ENCODE results near the gene TOPAZ1.

TOPAZ1 gene

DNA sequence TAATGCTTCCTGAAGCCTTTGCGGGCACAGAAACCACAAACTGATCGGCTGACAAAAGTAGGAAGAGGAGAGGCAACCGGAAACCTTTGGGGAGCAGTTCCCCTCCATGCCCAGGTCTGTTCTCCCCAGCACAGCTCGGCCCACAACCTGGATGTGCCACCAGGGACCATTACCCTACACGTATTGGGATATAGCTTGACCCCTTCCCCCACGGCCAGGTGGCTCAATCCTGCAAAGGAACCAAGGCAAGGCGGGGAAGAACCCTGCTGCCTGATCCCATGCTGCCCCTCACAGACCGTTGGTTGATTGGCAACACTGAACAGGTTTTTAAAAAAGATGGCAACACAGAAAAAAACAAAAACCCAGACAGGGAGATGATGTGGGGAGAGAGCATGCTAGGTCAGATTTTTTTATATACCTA, 77.2 kb downstream of the TOPAZ1 start:
- TF ChIP-seq, protein P1, sequence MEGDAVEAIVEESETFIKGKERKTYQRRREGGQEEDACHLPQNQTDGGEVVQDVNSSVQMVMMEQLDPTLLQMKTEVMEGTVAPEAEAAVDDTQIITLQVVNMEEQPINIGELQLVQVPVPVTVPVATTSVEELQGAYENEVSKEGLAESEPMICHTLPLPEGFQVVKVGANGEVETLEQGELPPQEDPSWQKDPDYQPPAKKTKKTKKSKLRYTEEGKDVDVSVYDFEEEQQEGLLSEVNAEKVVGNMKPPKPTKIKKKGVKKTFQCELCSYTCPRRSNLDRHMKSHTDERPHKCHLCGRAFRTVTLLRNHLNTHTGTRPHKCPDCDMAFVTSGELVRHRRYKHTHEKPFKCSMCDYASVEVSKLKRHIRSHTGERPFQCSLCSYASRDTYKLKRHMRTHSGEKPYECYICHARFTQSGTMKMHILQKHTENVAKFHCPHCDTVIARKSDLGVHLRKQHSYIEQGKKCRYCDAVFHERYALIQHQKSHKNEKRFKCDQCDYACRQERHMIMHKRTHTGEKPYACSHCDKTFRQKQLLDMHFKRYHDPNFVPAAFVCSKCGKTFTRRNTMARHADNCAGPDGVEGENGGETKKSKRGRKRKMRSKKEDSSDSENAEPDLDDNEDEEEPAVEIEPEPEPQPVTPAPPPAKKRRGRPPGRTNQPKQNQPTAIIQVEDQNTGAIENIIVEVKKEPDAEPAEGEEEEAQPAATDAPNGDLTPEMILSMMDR (IDR thresholded peaks at IDR 0.05; ENCODE audit: low read depth, low read length) = no peak
- DNase-seq (ENCODE audit: low read depth, low spot score) = no peak
- no peak overlapping the region for H3K4me3 ChIP-seq (ENCODE audit: low read depth, low read length)
- in situ Hi-C loops (cut with HindIII; ENCODE audit: low sequenced_read_pairs) = no loop called here

DNA sequence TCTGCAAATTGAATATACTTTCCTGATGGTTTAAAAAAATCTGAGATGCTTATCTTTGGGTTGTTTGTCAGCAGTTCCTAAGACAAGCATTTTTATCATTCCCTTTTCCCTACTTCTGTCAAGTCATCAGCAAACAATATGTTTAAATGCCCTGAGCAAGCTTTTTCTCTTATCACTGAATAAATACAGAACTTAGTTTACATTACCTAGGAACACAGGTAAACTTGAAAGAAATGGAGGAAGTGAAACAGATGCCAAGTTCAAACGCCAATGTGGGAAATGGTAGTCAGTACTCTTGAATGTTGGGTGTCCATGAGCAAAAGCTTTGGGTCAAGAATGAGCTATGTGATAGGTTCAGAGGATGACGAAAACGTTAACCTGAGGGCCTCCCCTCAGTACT, 79.6 kb downstream of the TOPAZ1 start:
- TF ChIP-seq, protein P1 (IDR thresholded peaks at IDR 0.05; ENCODE audit: low read depth, low read length) = no peak
- in situ Hi-C loops (cut with HindIII; ENCODE audit: low sequenced_read_pairs) = no loop called here
- DNase-seq (ENCODE audit: low read depth, low spot score) = no peak
- H3K4me3 ChIP-seq (ENCODE audit: low read depth, low read length) = no peak overlapping the region

DNA sequence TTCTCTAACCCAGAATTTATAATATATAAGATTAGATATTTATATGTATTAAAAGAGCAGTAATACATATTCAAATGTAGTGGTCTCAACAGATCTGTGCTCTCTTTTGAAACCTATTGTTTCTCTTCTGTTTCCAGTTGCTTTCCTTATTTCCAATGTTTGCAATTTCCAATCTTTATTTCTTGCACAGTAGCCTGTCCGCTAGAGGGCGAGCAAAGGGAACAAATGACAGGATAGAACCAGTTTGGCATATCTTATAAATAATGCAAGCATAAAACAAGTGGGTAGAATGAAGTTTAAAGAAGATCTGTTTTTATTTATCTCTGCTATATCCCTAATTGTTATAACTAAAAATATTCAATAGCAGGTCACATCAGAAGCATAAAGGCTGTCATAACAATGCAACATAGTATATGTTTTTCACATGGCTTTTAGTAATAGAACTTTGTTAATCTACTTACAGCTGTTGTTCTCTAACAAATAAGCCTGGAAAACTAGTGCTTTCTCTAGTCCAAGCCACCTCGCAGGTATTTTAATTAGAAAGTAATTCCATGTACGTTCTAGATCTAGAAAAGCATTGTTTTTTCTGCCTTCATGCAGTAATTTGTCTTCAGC, 81.8 kb downstream of the TOPAZ1 start:
- DNase-seq (ENCODE audit: low read depth, low spot score) = peak; percentile 68
- H3K4me3 ChIP-seq (ENCODE audit: low read depth, low read length) = no peak overlapping the region
- TF ChIP-seq, protein P1 (IDR thresholded peaks at IDR 0.05; ENCODE audit: low read depth, low read length) = peak; percentile 86
- in situ Hi-C loops (cut with HindIII; ENCODE audit: low sequenced_read_pairs) = no loop called here

DNA sequence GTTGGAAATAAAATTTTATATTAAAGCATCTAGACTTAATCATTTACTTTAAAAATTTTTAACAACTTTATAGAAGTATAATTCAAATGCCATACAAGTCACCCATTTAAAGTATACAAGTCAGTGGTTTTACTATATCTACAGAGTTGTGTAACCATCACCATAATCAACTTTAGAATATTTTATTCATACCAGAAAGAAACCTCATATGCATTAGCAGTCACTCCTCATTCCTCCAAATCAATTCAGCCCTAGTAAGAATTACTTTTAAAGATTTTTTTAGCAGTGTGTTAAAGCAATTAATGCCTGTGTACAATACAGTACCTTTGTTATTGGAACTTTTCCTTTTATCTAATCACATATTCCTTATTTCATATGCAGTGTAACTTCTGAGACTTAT, 82.9 kb downstream of the TOPAZ1 start:
- in situ Hi-C loops (cut with HindIII; ENCODE audit: low sequenced_read_pairs) = no loop called here
- TF ChIP-seq, protein P1 (IDR thresholded peaks at IDR 0.05; ENCODE audit: low read depth, low read length) = no peak
- no peak overlapping the region for H3K4me3 ChIP-seq (ENCODE audit: low read depth, low read length)
- DNase-seq (ENCODE audit: low read depth, low spot score) = no peak

DNA sequence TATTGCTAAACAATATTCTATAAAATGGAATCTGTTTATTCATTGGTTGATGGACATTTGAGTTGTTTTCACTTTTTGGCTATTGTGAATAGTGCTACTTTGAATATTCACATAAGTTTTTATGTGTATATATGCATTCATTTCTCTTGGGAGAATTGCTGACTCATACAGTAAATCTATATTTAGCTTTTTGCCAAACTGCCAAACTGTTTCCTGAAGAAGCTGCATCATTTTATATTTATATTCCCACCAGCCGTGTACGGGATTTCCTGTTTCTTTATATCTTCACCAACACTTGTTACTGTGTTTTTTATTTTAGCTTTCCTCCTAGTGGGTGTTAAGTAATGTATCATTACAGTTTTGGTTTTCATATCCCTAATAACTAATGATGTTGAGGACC, 84.3 kb downstream of the TOPAZ1 start:
- in situ Hi-C loops (cut with HindIII; ENCODE audit: low sequenced_read_pairs) = no loop called here
- H3K4me3 ChIP-seq (ENCODE audit: low read depth, low read length) = no peak overlapping the region
- TF ChIP-seq, protein P1 (IDR thresholded peaks at IDR 0.05; ENCODE audit: low read depth, low read length) = no peak
- peak; percentile 25 for DNase-seq (ENCODE audit: low read depth, low spot score)

DNA sequence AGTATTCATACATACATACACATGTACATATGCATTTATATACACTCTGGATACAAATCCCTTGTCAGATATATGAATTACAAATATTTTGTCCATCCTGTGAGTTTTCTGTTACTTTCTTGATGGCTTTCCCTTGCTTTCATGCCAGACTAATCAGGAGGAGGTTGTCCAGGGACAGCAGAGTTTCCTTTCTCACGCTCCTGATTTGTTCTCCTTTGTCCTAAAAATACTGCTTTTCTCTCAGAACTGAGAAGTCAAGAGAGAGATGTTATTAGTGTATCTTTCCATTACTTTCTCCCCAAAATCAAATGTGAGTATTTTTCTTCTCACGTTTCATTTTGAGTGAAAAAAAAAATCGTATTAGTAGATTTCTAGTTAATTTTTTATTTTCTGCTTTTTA, 84.8 kb downstream of the TOPAZ1 start:
- no peak overlapping the region for H3K4me3 ChIP-seq (ENCODE audit: low read depth, low read length)
- in situ Hi-C loops (cut with HindIII; ENCODE audit: low sequenced_read_pairs) = no loop called here
- DNase-seq (ENCODE audit: low read depth, low spot score) = no peak
- TF ChIP-seq, protein P1 (IDR thresholded peaks at IDR 0.05; ENCODE audit: low read depth, low read length) = no peak
